HG03442 (cell line): ENCODE measurements around the gene ZDHHC9.
"Not testable (repeated sequence)": the region's sequence is repeated elsewhere in the genome, so short reads cannot be mapped to it uniquely, and the experiment has no call there.

ENCODE experiments used
- ATAC-seq: cut with Tn5 transposase; IDR thresholded peaks from one replicate; pipeline ENCODE4 v1.9.1; 2021; ENCODE audit warnings: mild to moderate bottlenecking, moderate library complexity; ENCODE audit not compliant: unreplicated experiment

The ZDHHC9 gene

GRCh38 chrX:129843459-129844306 is at the start of gene ZDHHC9:
Gene ZDHHC9, minus strand, starts transcription at chrX:129843886. Its CDS starts 1,941 bp downstream, at chrX:129841945.
- peak; percentile 99 for ATAC-seq

DNA sequence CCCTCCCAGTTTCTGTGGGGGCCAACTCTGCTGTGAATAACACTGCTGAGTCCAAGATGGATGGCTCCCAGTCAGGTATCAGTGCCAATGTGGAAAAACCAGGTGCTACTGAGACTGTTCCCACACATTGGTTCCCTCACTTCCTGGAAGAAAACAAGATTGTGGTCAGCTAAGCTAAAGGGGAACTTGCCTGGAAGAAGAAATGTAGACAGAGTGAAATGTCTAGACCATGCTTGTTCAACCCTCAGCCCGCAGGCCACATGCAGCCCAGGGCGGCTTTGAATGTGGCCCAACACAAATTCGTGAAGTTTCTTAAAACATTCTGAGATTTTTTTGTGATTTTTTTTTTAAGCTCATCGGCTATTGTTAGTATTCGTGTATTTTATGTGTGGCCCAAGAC is 33.7 kb upstream of the ZDHHC9 start:
- ATAC-seq, result no peak

GRCh38 chrX:129876771-129877305 is 33.2 kb upstream of the ZDHHC9 start:
- no peak for ATAC-seq

DNA sequence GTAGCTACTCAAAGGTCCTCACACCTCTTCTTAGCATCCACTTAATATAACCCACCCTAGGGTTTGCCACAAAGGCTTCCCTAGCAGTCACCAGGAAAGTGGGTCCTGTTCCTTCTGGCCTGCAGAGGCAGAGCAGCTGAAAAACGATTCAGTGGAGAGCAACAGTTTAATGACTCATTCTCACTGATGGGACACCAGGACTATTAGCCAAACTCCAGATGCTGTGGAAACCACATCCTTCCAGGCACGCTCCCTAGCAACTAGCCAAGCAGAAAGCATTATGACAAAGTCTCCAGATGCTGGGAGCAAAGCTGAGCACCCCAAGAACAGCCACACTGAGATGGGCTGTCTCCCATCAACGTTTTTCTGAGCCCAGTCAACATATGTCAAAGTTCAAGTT is 32.0 kb upstream of the ZDHHC9 start:
- no peak for ATAC-seq

DNA sequence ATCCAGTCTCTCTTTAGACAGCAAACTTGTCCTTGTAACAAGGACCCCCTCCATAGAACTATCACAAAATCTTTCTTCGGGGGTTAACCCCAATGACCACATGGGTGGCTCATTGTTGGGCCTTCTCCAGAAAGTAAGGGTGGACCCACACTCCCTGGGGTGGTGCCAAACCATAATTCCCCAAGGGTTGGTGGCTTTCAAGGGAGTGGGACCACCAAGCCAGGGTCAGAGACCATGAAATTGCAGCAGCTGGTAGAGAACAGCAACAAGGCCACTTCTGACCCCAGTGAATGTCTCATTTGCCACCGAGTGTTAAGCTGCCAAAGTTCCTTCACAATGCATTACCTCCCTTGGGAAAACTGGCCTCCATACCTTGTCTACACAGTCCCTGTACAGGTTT is 28.8 kb upstream of the ZDHHC9 start:
- no peak for ATAC-seq

GRCh38 chrX:129866321-129866720 is 22.6 kb upstream of the ZDHHC9 start:
- ATAC-seq, result not testable (repeated sequence)

GRCh38 chrX:129859134-129859533 is 15.4 kb upstream of the ZDHHC9 start:
- ATAC-seq, result not testable (repeated sequence)

DNA sequence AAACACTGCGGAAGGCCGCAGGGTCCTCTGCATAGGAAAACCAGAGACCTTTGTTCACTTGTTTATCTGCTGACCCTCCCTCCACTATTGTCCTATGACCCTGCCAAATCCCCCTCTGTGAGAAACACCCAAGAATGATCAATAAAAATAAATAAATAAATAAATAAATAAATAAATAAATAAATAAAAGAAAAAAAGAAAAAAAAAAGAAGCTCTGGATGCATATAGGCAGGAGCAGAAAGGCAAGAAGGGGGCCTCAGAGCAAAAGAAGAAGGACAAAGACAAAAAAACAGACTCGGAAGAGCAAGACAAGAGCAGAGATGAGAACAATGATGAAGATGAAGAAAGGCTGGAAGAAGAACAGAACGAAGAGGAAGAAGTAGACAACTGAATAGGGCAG is 8.1 kb upstream of the ZDHHC9 start:
- not testable (repeated sequence) for ATAC-seq

GRCh38 chrX:129846716-129847115 is 3.0 kb upstream of the ZDHHC9 start:
- ATAC-seq, result no peak

DNA sequence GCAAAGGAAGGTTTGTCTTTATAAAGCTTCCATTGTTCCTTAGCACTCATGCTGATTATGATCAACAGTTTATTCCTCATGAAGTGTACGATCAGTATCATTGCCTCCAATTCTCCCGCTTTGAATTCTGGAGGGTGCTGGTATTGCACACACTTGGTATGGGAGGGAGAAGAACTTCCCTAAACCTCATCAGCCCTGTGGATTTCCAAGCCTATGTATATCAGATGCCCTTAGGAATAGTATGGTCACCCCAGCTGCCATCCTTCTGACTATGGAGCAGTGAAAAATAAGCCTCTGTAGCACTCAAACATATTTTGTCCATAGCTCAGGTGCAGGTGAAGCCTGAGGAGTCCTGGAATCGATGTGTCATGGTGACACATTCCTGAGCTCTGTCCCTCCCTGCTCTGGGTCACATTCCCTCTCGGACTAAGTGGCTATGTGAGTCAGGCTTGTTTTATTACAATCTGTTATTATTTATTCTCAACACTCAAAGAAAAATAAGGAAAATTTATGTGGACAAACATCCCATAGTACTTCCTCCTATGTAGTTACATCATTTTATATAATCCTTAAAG is 2.0 kb upstream of the ZDHHC9 start:
- ATAC-seq, result no peak

- no peak for ATAC-seq
Observed at GRCh38 chrX:129843209-129843458, 552 bp downstream of the ZDHHC9 start.

GRCh38 chrX:129842510-129843208 is 1.0 kb downstream of the ZDHHC9 start:
- ATAC-seq, result no peak

- ATAC-seq, result no peak
Observed at GRCh38 chrX:129840344-129840743, 3.3 kb downstream of the ZDHHC9 start.

GRCh38 chrX:129836827-129837226 is 6.9 kb downstream of the ZDHHC9 start:
- no peak for ATAC-seq

DNA sequence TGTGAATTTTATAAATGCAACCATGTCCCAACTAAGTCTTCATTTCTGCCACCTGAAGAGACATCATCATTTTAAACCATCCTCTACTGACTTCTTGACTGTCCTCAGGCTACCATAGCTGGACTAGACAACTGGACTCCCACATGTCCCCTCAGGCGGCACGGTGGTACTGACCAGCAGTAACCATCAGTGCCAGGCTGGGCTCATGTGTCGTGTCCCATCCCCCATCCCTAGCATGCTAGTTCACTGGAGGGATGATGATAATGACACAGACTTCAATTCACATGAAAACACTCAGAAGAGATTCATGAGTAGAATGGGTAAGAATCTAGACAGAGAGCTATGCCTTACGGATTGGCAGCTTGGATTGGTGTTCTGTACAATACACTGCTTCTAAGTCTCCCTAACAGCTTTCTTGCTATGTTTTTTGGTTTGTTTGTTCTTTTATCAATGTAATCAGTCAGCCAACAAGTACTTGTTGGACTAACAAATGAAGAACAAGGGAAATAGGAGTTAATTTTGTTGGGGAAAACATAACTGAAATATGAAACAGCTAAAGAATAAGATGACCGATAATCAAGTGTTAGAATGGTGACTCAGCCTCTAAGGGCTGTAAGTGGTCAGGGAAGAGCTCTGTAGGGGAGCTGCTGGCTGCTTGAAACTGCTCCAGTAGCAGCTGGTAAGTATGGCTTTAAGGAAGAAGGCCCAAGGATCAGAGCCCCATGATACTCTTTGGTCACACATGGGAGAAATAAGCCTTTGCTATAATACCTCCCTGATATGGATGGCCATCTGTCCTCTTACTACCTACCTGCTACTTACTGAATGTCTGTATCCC is 10.3 kb downstream of the ZDHHC9 start:
- ATAC-seq, result no peak

- ATAC-seq, result no peak
Observed at GRCh38 chrX:129831091-129831885, 12.4 kb downstream of the ZDHHC9 start.

DNA sequence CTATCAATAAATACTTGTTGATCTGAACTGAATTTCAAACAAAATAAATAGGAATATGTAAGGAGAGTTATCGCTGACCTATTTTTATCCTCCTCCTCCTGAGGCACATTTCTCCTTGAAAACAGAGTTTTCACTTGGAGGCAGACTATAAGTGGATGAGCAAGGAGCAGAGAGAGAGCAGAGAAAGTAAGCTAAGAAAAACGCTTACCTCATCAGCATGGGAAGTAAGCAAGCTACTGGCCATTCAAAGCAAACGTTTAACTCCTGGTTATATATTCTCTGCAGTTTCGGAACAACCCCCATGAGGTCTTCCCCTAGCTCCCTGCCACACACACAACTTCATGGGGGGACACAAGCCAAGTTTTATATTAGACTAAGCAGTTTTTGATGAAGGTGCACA is 13.2 kb downstream of the ZDHHC9 start:
- no peak for ATAC-seq

- no peak for ATAC-seq
Observed at GRCh38 chrX:129825746-129826505, 17.8 kb downstream of the ZDHHC9 start.

DNA sequence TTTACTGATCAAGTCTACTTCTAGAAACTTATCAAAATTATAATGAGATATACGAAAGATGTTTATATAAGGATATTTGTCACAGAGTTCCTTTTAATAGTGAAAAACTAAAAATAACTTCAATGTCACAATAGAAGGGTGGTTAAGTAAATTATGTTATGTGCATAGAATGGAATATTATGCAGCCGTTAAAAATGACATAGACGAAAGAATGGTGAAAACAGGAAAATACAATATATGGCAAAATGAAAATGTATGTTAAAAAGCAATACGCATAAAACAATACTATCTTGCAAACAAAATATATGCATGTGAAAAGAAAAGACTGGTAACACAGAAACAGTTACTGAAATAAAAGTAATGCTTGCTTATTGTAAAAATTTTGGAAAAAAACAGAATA is 19.1 kb downstream of the ZDHHC9 start:
- ATAC-seq, result no peak
